SJCRH30 (cell line): ENCODE measurements around the gene TREH. TPM values are rescaled to one million over a fixed set of nuclear protein-coding genes. Genes with fewer than 3 reads are reported as not detected.

Source experiments
- DNase-seq, 2 experiments: peaks; one replicate each; pipeline ENCODE4 v3.0.0-alpha.2; 2015 to 2020
- H3K27ac ChIP-seq: fragments of 250-450 bp; sonication (Bioruptor Pico); 2 replicates; pipeline ENCODE4 v1.5.1; 2020; ENCODE audit warnings: mild to moderate bottlenecking, moderate library complexity
- H3K27me3 ChIP-seq: fragments of 250-450 bp; sonication (Bioruptor Pico); 2 replicates; pipeline ENCODE4 v1.5.1; 2020; ENCODE audit warnings: mild to moderate bottlenecking, moderate library complexity
- H3K36me3 ChIP-seq: fragments of 250-450 bp; sonication (Bioruptor Pico); 2 replicates; pipeline ENCODE4 v1.5.1; 2020; ENCODE audit warnings: mild to moderate bottlenecking, moderate library complexity
- H3K4me1 ChIP-seq: fragments of 250-450 bp; sonication (Bioruptor Pico); 2 replicates; pipeline ENCODE4 v1.5.1; 2020; ENCODE audit warnings: mild to moderate bottlenecking, moderate library complexity
- H3K4me3 ChIP-seq: fragments of 250-450 bp; sonication (Bioruptor Pico); 2 replicates; pipeline ENCODE4 v1.5.1; 2020; ENCODE audit warnings: mild to moderate bottlenecking, moderate library complexity
- H3K9me3 ChIP-seq: fragments of 250-450 bp; sonication (Bioruptor Pico); replicated peaks from 2 replicates; pipeline ENCODE4 v1.5.1; 2020; ENCODE audit warnings: mild to moderate bottlenecking, moderate library complexity
- total RNA-seq: library from RNA; depleted of rRNA; stranded (reverse); fragments of >200 nt; shearing (Covaris generic); gene quantifications from 2 replicates; pipeline ENCODE4 v1.2.3, GENCODE V29; 2014

Gene TREH
- total RNA-seq, 1 experiment from 2014 or later = not detected

- peaks cover 13% of the 10 kb centered on the region for H3K4me1 ChIP-seq
- no peaks in the 10 kb centered on the region for H3K9me3 ChIP-seq
- no peaks in the 10 kb centered on the region for H3K27me3 ChIP-seq
- no peak for DNase-seq
- H3K4me3 ChIP-seq = no peak overlapping the region
- no peak overlapping the region for H3K27ac ChIP-seq
- H3K36me3 ChIP-seq = peaks cover 12% of the 10 kb centered on the region; the same call in 1 of the 2 replicates
Measured at GRCh38 chr11:118627566-118627965, 51.9 kb downstream of the TREH start.

GRCh38 chr11:118625976-118626375 lies 53.5 kb downstream of the TREH start:
- Histone ChIP-seq H3K4me3 (no peak overlapping the region), H3K4me1 (peaks cover 13% of the 10 kb centered on the region), H3K36me3 (peaks cover 12% of the 10 kb centered on the region; the same call in 1 of the 2 replicates), H3K27ac (no peak overlapping the region), H3K9me3 (no peaks in the 10 kb centered on the region), H3K27me3 (no peaks in the 10 kb centered on the region)
- DNase-seq = no peak

GRCh38 chr11:118625036-118625690 lies 54.3 kb downstream of the TREH start:
- H3K27ac ChIP-seq = no peak overlapping the region
- DNase-seq = no peak
- peaks cover 12% of the 10 kb centered on the region; the same call in 1 of the 2 replicates for H3K36me3 ChIP-seq
- peaks cover 17% of the 10 kb centered on the region for H3K4me1 ChIP-seq
- no peaks in the 10 kb centered on the region for H3K27me3 ChIP-seq
- H3K4me3 ChIP-seq = no peak overlapping the region
- H3K9me3 ChIP-seq = no peaks in the 10 kb centered on the region

GRCh38 chr11:118623269-118623655 lies 56.2 kb downstream of the TREH start:
- Histone ChIP-seq H3K4me3 (peak overlapping the region; percentile 22), H3K27ac (peak overlapping the region; percentile 85), H3K4me1 (peaks cover 30% of the 10 kb centered on the region), H3K36me3 (peaks cover 6% of the 10 kb centered on the region; the same call in 1 of the 2 replicates), H3K9me3 (no peaks in the 10 kb centered on the region), H3K27me3 (no peaks in the 10 kb centered on the region)
- DNase-seq = peak; percentile 69 to 72

GRCh38 chr11:118622376-118623268 lies 56.8 kb downstream of the TREH start:
- no peaks in the 10 kb centered on the region for H3K27me3 ChIP-seq
- H3K4me1 ChIP-seq = peaks cover 30% of the 10 kb centered on the region

GRCh38 chr11:118621784-118622375 lies 57.6 kb downstream of the TREH start:
- no peaks in the 10 kb centered on the region for H3K27me3 ChIP-seq
- no peaks in the 10 kb centered on the region for H3K9me3 ChIP-seq
- peak overlapping the region; percentile 74 for H3K4me3 ChIP-seq
- peak overlapping the region; percentile 85 for H3K27ac ChIP-seq
- peak in 1 of 2 experiments; percentile 22 for DNase-seq
- H3K36me3 ChIP-seq = no peaks in the 10 kb centered on the region; the same call in 1 of the 2 replicates
- H3K4me1 ChIP-seq = peaks cover 30% of the 10 kb centered on the region

More at GRCh38 chr11:118622376-118623268, 56.8 kb downstream of the TREH start:
- Histone ChIP-seq H3K27ac (peak overlapping the region; percentile 85), H3K9me3 (no peaks in the 10 kb centered on the region), H3K36me3 (peaks cover 5% of the 10 kb centered on the region; the same call in 1 of the 2 replicates), H3K4me3 (peak overlapping the region; percentile 74)
- DNase-seq = peak; percentile 93 to 94

- Histone ChIP-seq H3K27me3 (no peaks in the 10 kb centered on the region), H3K9me3 (no peaks in the 10 kb centered on the region), H3K27ac (peak overlapping the region; percentile 85), H3K36me3 (no peaks in the 10 kb centered on the region; the same call in 1 of the 2 replicates), H3K4me3 (peak overlapping the region; percentile 74), H3K4me1 (peaks cover 30% of the 10 kb centered on the region)
- DNase-seq = peak; percentile 88 to 89
Measured at GRCh38 chr11:118621071-118621783, 58.2 kb downstream of the TREH start.

GRCh38 chr11:118620529-118621070 lies 58.9 kb downstream of the TREH start:
- Histone ChIP-seq H3K4me1 (peaks cover 31% of the 10 kb centered on the region), H3K36me3 (no peaks in the 10 kb centered on the region), H3K4me3 (peak overlapping the region; percentile 74), H3K9me3 (no peaks in the 10 kb centered on the region), H3K27ac (peak overlapping the region; percentile 85), H3K27me3 (no peaks in the 10 kb centered on the region)
- no peak for DNase-seq

GRCh38 chr11:118619444-118620197 lies 59.8 kb downstream of the TREH start:
- H3K4me1 ChIP-seq = peaks cover 36% of the 10 kb centered on the region
- DNase-seq = peak; percentile 45 to 49
- no peaks in the 10 kb centered on the region for H3K27me3 ChIP-seq
- no peaks in the 10 kb centered on the region for H3K9me3 ChIP-seq
- H3K36me3 ChIP-seq = no peaks in the 10 kb centered on the region
- H3K27ac ChIP-seq = peak overlapping the region; percentile 80
- no peak overlapping the region for H3K4me3 ChIP-seq

- Histone ChIP-seq H3K27ac (peak overlapping the region; percentile 80), H3K36me3 (no peaks in the 10 kb centered on the region), H3K4me3 (no peak overlapping the region), H3K27me3 (no peaks in the 10 kb centered on the region), H3K4me1 (peaks cover 36% of the 10 kb centered on the region), H3K9me3 (no peaks in the 10 kb centered on the region)
- DNase-seq = peak; percentile 16 to 29
Measured at GRCh38 chr11:118618991-118619375, 60.5 kb downstream of the TREH start.

GRCh38 chr11:118618115-118618990 lies 61.1 kb downstream of the TREH start:
- no peaks in the 10 kb centered on the region for H3K36me3 ChIP-seq
- H3K27me3 ChIP-seq = no peaks in the 10 kb centered on the region
- peak overlapping the region; percentile 80 for H3K27ac ChIP-seq
- DNase-seq = no peak
- no peak overlapping the region for H3K4me3 ChIP-seq
- no peaks in the 10 kb centered on the region for H3K9me3 ChIP-seq
- peaks cover 30% of the 10 kb centered on the region for H3K4me1 ChIP-seq

- Histone ChIP-seq H3K27ac (no peak overlapping the region), H3K9me3 (no peaks in the 10 kb centered on the region), H3K4me3 (no peak overlapping the region), H3K36me3 (no peaks in the 10 kb centered on the region), H3K4me1 (peaks cover 23% of the 10 kb centered on the region), H3K27me3 (no peaks in the 10 kb centered on the region)
- no peak for DNase-seq
Measured at GRCh38 chr11:118615976-118616371, 63.5 kb downstream of the TREH start.
